Glutamatergic neuron (in vitro differentiated cells): ENCODE data around the gene RRBP1. TPM values are rescaled to one million over a fixed set of nuclear protein-coding genes. Genes with fewer than 3 reads are reported as not detected.

Source experiments
- DNase-seq: peaks from one replicate; pipeline ENCODE4 v3.0.0; 2022
- H3K27ac Mint-ChIP-seq: one replicate; pipeline ENCODE4 v1.8.0; 2020; ENCODE audit warnings: mild to moderate bottlenecking, mixed read lengths, inconsistent platforms; ENCODE audit not compliant: unreplicated experiment
- H3K27me3 Mint-ChIP-seq: one replicate; pipeline ENCODE4 v1.8.0; 2020; ENCODE audit warnings: mild to moderate bottlenecking, moderate library complexity, mixed read lengths, inconsistent platforms; ENCODE audit not compliant: unreplicated experiment
- H3K36me3 Mint-ChIP-seq: one replicate; pipeline ENCODE4 v1.8.0; 2020; ENCODE audit warnings: mild to moderate bottlenecking, mixed read lengths, inconsistent platforms; ENCODE audit not compliant: unreplicated experiment
- H3K4me1 Mint-ChIP-seq: one replicate; pipeline ENCODE4 v1.8.0; 2020; ENCODE audit warnings: mild to moderate bottlenecking, low read depth, mixed read lengths, inconsistent platforms; ENCODE audit not compliant: unreplicated experiment
- H3K4me3 Mint-ChIP-seq: one replicate; pipeline ENCODE4 v1.8.0; 2020; ENCODE audit warnings: mild to moderate bottlenecking, mixed read lengths, inconsistent platforms; ENCODE audit not compliant: unreplicated experiment
- H3K9me3 Mint-ChIP-seq: one replicate; pipeline ENCODE4 v1.8.0; 2020; ENCODE audit warnings: mild to moderate bottlenecking, moderate library complexity, mixed read lengths, inconsistent platforms; ENCODE audit not compliant: unreplicated experiment
- CTCF ChIP-seq: fragments of 200-600 bp; sonication (generic); IDR thresholded peaks from one replicate; pipeline ENCODE4 v1.5.0; 2021; ENCODE audit not compliant: partially characterized antibody, unreplicated experiment
- total RNA-seq: library from RNA; stranded (reverse); fragmentation: NEBNext Ultra II Directional; extraction: Animal tissue kit (Norgen Biotek cat#: 25700); gene quantifications from one replicate; pipeline ENCODE4 v1.2.1, GENCODE V29; 2021; ENCODE audit not compliant: unreplicated experiment

Gene RRBP1
- total RNA-seq, 1 donor from 2014 or later: 63.3 TPM

DNA sequence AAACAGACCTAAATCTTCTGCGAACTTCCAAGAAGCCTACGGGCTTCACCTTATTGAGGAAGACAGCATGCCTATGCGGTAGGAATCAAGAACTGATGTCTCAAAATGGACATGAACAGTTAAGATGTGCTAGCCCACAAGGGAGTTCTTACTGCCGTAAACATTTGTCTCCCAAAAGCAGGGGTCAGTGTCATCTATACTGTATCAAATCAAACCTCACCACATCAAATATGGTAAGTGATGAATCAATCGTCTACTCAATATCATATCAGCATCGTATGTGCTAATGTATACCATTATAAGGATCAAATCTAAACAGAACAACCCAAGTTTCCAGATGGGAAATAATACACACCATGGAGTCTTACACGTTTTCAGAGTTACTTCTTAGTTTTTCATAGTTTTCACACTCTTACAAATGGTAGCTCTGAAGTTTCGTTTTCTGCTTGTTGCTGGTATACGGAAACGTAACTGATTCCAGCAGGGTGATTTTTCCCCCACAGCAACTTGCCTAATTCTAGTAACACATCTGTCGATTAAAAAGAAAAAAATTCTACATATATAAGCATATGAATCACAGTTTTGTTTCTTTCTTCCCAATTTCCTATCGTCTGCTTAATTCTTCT is 12.6 kb downstream of the RRBP1 start:
- H3K4me1 Mint-ChIP-seq: peaks cover 11% of the 10 kb centered on the region
- H3K36me3 Mint-ChIP-seq: no peaks in the 10 kb centered on the region
- no peak for DNase-seq
- H3K9me3 Mint-ChIP-seq: no peaks in the 10 kb centered on the region
- no peaks in the 10 kb centered on the region for H3K27me3 Mint-ChIP-seq
- H3K4me3 Mint-ChIP-seq: no peak overlapping the region
- no peak for TF ChIP-seq CTCF
- H3K27ac Mint-ChIP-seq: no peak overlapping the region

- DNase-seq: no peak
- Mint-ChIP-seq H3K4me3 (no peak overlapping the region), H3K36me3 (no peaks in the 10 kb centered on the region), H3K27ac (no peak overlapping the region), H3K27me3 (no peaks in the 10 kb centered on the region), H3K9me3 (no peaks in the 10 kb centered on the region), H3K4me1 (peaks cover 15% of the 10 kb centered on the region)
- TF ChIP-seq CTCF: no peak
Measured at GRCh38 chr20:17668432-17668831, 13.6 kb downstream of the RRBP1 start.

DNA sequence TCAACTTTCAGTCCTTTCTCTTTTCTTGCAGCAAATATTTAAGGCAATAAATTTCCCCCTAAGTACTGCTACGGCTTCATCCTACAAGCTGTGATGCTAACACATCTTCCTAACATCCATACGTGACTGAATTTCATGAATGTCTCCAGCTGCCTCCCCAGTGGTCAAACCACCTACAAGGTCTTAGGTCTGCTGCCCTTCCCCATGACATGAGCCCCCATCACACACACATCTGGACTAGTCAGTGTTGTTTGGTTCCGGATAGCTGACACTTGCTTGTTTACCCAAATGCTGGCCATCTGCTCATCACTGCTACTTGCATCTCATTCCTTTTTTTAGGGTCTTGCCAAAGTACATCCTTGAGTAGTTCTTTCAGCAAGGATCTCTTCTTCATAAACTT is 14.6 kb downstream of the RRBP1 start:
- H3K36me3 Mint-ChIP-seq: no peaks in the 10 kb centered on the region
- no peaks in the 10 kb centered on the region for H3K27me3 Mint-ChIP-seq
- H3K27ac Mint-ChIP-seq: peak overlapping the region; percentile 46
- no peak for DNase-seq
- H3K9me3 Mint-ChIP-seq: no peaks in the 10 kb centered on the region
- H3K4me1 Mint-ChIP-seq: peaks cover 18% of the 10 kb centered on the region
- no peak for TF ChIP-seq CTCF
- peak overlapping the region; percentile 35 for H3K4me3 Mint-ChIP-seq

- Mint-ChIP-seq H3K27ac (no peak overlapping the region), H3K27me3 (no peaks in the 10 kb centered on the region), H3K4me3 (no peak overlapping the region), H3K4me1 (peaks cover 25% of the 10 kb centered on the region), H3K9me3 (no peaks in the 10 kb centered on the region), H3K36me3 (no peaks in the 10 kb centered on the region)
- TF ChIP-seq CTCF: no peak
- no peak for DNase-seq
Measured at GRCh38 chr20:17666481-17666880, 15.6 kb downstream of the RRBP1 start.

- Mint-ChIP-seq H3K36me3 (no peaks in the 10 kb centered on the region), H3K4me3 (no peak overlapping the region), H3K27ac (no peak overlapping the region), H3K4me1 (peaks cover 25% of the 10 kb centered on the region), H3K9me3 (no peaks in the 10 kb centered on the region), H3K27me3 (no peaks in the 10 kb centered on the region)
- TF ChIP-seq CTCF: no peak
- no peak for DNase-seq
Measured at GRCh38 chr20:17665756-17666155, 16.3 kb downstream of the RRBP1 start.
